Measurements from ENCODE around the gene TOMM7.
"Not testable (repeated sequence)": the region's sequence is repeated elsewhere in the genome, so short reads cannot be mapped to it uniquely, and the experiment has no call there.

Gene TOMM7

DNA sequence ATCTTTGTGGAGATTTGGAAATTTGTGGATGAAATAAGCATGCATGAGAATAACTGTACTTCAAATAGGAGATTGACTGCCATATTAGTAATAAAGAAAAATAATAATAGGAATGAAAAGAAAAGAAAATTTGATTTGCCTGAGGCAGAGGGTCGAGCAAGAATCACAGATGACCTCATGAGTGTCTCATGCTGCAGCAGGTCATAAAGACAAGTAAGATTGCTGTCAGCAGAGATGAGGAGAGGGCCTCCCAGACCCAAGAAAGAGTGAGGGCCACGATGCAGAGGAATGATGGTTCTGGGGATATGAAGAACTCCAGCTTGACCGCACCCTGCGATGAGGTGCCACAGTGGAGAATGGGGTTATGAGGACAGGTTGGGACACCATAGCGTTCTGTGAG is 39.2 kb downstream of the TOMM7 start:
- DNase-seq, result no peak

DNA sequence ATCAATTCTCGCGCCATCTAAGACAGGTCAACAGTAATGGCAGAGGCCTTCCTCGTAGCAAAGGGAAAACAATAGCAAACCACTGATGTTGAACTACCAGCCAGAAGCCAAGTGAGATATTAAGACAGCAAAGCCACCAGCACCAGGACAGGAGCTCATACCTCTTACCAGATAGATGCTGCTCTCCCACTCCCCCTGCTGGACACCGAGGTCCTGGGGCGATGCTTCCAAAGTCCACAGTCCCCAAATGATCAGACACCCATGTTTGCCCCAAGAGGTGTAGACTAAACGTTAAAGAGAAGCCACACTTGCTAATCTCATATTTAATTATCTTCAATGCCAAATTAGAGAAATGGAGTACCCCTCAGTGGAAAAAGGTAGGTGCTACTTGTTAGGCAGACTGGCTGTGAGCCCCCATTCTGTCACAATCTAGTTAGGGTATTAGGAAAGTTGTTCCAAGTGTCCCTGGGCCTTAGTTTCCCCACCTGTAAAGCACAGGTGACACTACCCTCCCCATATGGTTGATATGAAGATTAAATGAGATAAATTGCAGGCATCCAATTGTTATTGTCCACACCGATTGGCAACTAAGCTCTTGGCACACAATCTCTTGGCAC is 39.9 kb downstream of the TOMM7 start:
- DNase-seq, result peak in 4 of 14 donors; percentile 2 to 26 (median 9)

DNA sequence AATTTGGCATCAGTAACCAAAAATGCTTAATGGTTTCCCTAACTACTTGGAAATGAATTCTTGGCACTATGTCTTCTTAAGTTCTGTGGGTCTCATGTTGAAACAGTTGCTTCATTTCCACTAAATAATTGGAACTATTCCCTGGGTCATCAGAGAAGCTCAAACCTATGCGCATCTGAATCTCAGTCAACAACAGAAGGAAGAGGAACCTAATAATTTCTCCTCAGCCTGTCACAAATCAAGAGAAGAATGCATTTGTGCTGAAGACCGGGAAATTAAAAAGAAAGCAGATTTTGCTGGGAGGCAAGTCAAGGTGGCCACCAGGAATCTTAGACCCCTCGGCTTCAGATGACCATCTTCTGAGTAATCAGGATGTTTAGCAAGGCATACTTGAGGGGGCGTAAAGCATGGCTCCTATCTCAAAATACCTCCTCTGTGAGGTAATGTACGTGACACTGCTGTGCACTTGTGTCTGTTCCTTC is 41.4 kb downstream of the TOMM7 start:
- no peak for DNase-seq

DNA sequence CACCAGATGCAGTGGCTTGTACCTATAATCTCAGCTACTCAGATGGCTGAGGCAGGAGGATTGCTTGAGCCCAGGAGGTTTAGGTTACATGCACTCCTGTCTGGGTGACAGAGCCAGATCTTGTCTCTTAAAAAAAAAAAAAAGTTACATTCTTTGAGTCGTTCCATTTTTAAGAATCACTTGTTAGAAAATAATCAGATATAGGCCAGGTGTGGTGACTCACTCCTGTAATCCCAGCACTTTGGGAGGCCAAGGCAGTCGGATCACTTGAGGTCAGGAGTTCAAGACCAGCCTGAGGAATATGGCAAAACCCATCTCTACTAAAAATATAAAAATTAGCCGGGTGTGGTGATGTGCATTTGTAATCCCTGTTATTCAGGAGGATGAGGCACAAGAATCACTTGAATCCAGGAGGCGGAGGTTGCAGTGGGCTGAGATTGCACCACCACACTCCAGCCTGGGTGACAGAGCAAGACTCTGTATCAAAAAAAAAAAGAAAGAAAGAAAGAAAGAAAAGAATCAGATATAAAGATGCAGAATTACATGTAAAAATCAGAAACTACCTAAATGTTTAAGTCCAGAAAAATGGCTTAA is 42.8 kb downstream of the TOMM7 start:
- not testable (repeated sequence) for DNase-seq

DNA sequence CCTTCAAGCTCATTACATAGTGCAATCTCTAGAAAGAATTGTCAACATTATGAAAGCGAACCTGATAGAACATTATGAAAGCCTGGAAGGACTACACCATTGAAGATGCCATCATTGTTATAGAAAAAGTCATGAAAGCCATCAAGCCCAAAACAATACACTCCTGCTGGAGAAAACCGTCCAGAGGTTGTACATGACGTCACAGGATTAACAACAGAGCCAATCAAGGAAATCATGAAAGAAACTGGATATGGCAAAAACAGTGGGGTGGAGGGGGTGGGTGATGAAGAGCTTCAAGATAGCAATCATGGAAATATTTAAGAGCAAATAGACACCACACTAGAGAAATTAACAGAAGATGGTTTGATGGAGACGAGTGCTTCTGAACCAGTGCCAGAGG is 45.7 kb downstream of the TOMM7 start:
- DNase-seq, result no peak

DNA sequence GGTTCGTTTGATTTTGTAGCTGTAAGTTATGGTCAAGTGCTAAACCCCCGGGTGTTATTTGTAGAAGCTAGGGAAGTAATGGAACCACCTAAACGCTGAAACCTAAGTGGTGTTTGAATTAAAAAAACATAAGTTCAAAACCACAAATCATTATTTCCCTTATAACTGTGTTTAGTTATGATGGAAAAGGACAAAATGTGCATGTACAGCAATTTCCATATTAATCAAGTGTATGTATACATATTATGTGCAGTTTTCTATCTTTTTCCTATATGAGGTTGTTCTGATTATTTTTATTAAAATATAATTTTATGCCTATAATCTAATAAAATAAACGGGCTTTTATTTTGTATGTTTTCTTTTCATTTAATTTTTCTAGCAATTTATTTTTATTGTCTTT is 49.8 kb downstream of the TOMM7 start:
- DNase-seq, result no peak

DNA sequence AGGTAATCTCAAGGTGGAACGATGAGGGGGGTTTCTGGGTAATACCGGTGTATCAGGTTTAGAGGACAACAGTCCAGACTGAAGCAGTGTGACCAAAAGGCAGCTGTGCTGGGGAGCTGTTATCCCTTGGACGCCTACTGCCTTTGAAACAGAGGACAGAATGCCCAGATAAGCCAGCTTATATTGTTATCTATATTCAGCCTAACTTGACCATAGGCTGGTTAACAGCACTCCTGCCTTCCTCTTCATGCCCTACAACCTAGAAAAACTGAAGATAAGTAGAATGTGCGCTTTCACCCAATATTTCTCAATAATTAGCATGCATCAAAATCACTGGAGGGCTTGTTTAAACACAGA is 50.8 kb downstream of the TOMM7 start:
- no peak for DNase-seq

DNA sequence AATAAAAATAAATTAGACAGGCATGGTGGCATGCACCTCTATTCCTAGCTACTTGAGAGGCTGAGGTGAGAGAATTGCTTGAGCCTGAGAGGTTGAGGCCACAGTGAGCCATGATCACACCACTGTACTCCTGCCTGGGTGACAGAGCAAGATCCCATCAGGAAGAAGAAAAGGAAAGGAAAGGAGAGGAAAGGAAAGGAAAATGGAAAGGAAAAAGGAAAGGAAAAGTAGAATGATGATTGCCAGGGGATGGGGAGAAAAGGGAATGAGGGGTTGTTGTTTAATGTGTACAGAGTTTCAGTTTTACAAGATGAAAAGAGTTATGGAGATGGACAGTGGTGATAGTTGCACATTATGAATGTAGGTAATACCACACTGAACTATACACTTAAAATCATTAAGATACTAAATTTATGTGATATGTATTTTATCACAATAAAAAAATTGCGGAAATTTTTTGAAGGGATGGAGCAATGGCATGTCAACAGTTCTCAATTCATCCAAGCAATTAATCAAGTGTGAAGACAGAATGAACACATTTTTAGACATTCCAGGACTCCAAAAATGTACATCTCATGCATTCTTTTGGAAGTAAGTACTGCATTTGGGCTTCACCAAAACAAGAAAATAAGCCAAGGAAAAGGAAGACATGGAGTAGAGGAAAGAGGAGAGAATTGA is 51.3 kb downstream of the TOMM7 start:
- DNase-seq, result no peak

DNA sequence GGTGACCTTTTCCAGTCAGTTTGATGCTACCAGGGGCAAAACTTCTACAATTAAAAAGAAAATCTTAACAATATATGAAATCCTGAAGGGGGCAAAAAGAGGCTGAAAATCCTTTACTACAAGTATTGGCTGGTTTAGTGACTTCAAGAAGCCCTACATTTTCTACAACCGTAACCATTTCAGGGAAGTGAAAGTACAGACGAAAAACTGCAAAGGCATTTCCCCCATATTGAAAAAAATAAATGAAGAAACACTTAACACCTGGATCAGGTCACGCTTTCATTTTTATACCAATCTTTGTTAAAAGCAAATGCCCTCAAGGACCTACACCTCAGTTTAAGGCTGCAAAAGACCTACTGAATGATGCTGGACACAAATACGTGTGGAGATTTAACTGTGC is 57.0 kb downstream of the TOMM7 start:
- no peak for DNase-seq
